ENCODE measurements around the gene GSX2. TPM values are rescaled to one million over a fixed set of nuclear protein-coding genes. Genes with fewer than 3 reads are reported as not detected.

Gene GSX2
- total and polyA plus RNA-seq, 2 of the 4 experiments (the other 2 are of a cell fraction) = not detected

DNA sequence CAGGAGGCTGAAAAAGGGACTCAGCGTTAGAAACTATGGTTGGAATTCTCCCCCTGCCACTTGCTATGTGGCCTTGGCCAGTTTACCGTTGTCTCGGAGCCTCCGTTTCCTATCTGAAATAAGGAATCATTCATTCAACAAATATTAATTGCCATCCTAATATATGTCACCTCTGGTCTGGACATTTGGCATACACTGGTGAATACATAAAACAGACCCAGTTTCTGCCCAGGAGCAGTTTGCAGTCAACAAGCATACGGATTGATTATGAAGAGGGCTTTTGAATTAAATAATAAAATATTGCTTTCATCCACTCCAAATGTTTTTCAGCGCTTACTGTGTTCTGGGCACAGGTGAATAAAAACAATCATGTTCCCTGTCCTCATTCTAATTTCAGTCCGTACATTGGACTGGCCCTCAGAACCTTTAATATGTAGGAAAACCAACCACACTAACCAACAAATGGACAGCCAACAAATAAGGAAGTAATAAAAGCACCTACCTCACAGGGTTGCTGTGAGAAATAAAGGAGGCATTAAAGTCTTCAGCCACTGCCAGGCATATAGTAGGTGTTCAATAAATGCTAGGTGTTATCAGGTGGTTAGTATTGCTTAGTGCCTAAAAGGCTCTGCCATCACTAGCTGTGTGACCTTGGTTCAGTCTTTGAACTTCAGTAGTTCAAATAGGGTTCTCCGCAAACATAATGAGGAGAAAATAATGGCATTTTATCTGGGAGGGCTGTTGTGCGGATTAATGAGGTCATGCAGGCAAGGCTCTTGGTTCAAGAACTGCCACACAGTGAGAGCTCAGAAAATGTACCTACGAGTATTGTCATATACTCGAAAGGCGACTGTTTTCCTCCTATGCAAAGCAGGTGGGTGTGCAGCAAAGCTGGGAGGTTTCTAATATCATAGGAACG is 7.3 kb upstream of the GSX2 start:
- WGBS, 2 experiments (ENCODE audit: extremely low coverage in 2 of 2, insufficient read length in 1 of 2) = 80% methylated on average over 1 of the region's 13 CpGs; no CpG with 5 or more reads in 1 of the 2 experiments
- Histone ChIP-seq H3K14ac (replicated peaks; ENCODE audit: low read depth, low read length) (0 out of 2 replicates have a peak overlapping the region, but pooled peaks have one; percentile 3), H3K4ac (ENCODE audit: low read depth, low read length) (no peak overlapping the region), H3K4me3 (ENCODE audit: insufficient read depth, low read depth, low read length) (peak overlapping the region; percentile 49), H2BK120ac (ENCODE audit: low read depth, low read length) (peak overlapping the region; percentile 9; the same call in 1 of the 2 replicates), H2AFZ (replicated peaks; ENCODE audit: low read length, poor library complexity) (peak overlapping the region; percentile 94), H3K23ac (ENCODE audit: low read depth, low read length) (0 out of 2 replicates have a peak overlapping the region, but pooled peaks have one; percentile 44), H3K36me3 (ENCODE audit: control insufficient read depth, insufficient read depth, low read length) (no peaks in the 10 kb centered on the region), H3K27me3 (ENCODE audit: control insufficient read depth, insufficient read depth, low read length) (peaks cover 13% of the 10 kb centered on the region), H4K91ac (ENCODE audit: insufficient read depth, low read depth, low read length) (no peak overlapping the region), H2BK20ac (ENCODE audit: low read depth, low read length) (no peak overlapping the region), H3K9ac (ENCODE audit: low read depth, low read length) (0 out of 2 replicates have a peak overlapping the region, but pooled peaks have one; percentile 31), H3K56ac (ENCODE audit: extremely low read depth, insufficient read depth, low read length) (no peak overlapping the region), H4K8ac (ENCODE audit: low read depth in 2 of 2, low read length in 2 of 2) (peak overlapping the region in 1 of 2 experiments; percentile 96; a peak in 1 of 4 replicates), H2BK15ac (ENCODE audit: low read depth, low read length) (no peak overlapping the region), H2BK5ac (ENCODE audit: low read depth, low read length, poor library complexity, severe bottlenecking) (no peak overlapping the region), H3K9me1 (ENCODE audit: insufficient read depth, low read length) (peaks cover 11% of the 10 kb centered on the region; the same call in 1 of the 2 replicates), H3K27ac (ENCODE audit: insufficient read depth, low read length) (no peak overlapping the region; the same call in 1 of the 2 replicates), H3K79me1 (ENCODE audit: low read depth in 1 of 2, low read length in 2 of 2) (peaks cover 0 to 6% of the 10 kb centered on the region in 2 experiments; a peak in 1 of 4 replicates), H3K9me3 (ENCODE audit: control insufficient read depth, insufficient read depth, low read length) (no peaks in the 10 kb centered on the region), H2AK9ac (replicated peaks; ENCODE audit: low read depth, low read length, poor library complexity) (peak overlapping the region; percentile 45), H3K4me2 (ENCODE audit: low read depth, low read length) (peak overlapping the region; percentile 98), H2AK5ac (ENCODE audit: low read depth, low read length) (no peak overlapping the region), H3K18ac (ENCODE audit: low read depth, low read length) (no peak overlapping the region), H3K4me1 (ENCODE audit: control insufficient read depth, insufficient read depth, low read length) (no peaks in the 10 kb centered on the region), H4K20me1 (ENCODE audit: insufficient read depth, low read length) (no peaks in the 10 kb centered on the region), H4K5ac (ENCODE audit: low read depth, low read length) (no peak overlapping the region)
- BruUV-seq (replicated peaks) = no TSS peak
- intact Hi-C loops (cut with micrococcal nuclease) (no loop called here), in situ Hi-C loops (cut with MboI; ENCODE audit: low sequenced_read_pairs) (no loop called here), dilution Hi-C loops (cut with HindIII; ENCODE audit: low sequenced_read_pairs, unreplicated experiment) (no loop called here)
- ChIA-PET CTCF (interaction anchor here (0.7 kb wide), 1 partner anchor 835 kb away, joined by 3 read pairs; no protein-coding TSS in a partner anchor), POLR2A (ENCODE audit: unreplicated experiment) (no interaction called here)
- no peak for ATAC-seq (ENCODE audit: low read depth)
- no peak for DNase-seq
- TF ChIP-seq BHLHE40 (IDR thresholded peaks at IDR 0.05; ENCODE audit: low read depth, low read length) (no peak), NFE2L2 (IDR thresholded peaks at IDR 0.05; ENCODE audit: low read depth, low read length) (no peak), CEBPB (IDR thresholded peaks at IDR 0.05; ENCODE audit: low read depth, low read length) (no peak), FOS (IDR thresholded peaks at IDR 0.05; ENCODE audit: low read depth, low read length) (no peak), RAD21 (IDR thresholded peaks at IDR 0.05; ENCODE audit: low read length) (no peak), RCOR1 (IDR thresholded peaks at IDR 0.05; ENCODE audit: insufficient replicate concordance, low read length) (no peak), RFX5 (IDR thresholded peaks at IDR 0.05; ENCODE audit: low read depth, low read length) (no peak), MAZ (IDR thresholded peaks at IDR 0.05; ENCODE audit: borderline replicate concordance, low read depth, low read length) (no peak), CHD1 (IDR thresholded peaks at IDR 0.05; ENCODE audit: low read depth, low read length) (no peak), POLR2A (IDR thresholded peaks at IDR 0.05; ENCODE audit: low read depth, low read length) (no peak), CTCF (conservative IDR thresholded peaks at IDR 0.05; ENCODE audit: low read depth, low read length) (no peak), MAFK (IDR thresholded peaks at IDR 0.05; ENCODE audit: low read depth, low read length) (no peak)
- TF ChIP-seq, protein P1, sequence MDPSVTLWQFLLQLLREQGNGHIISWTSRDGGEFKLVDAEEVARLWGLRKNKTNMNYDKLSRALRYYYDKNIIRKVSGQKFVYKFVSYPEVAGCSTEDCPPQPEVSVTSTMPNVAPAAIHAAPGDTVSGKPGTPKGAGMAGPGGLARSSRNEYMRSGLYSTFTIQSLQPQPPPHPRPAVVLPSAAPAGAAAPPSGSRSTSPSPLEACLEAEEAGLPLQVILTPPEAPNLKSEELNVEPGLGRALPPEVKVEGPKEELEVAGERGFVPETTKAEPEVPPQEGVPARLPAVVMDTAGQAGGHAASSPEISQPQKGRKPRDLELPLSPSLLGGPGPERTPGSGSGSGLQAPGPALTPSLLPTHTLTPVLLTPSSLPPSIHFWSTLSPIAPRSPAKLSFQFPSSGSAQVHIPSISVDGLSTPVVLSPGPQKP (IDR thresholded peaks at IDR 0.05; ENCODE audit: borderline replicate concordance, low read depth, low read length) = no peak
- TF ChIP-seq, protein P2, sequence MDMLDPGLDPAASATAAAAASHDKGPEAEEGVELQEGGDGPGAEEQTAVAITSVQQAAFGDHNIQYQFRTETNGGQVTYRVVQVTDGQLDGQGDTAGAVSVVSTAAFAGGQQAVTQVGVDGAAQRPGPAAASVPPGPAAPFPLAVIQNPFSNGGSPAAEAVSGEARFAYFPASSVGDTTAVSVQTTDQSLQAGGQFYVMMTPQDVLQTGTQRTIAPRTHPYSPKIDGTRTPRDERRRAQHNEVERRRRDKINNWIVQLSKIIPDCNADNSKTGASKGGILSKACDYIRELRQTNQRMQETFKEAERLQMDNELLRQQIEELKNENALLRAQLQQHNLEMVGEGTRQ (IDR thresholded peaks at IDR 0.05; ENCODE audit: low read depth, low read length) = no peak

Data from IMR-90 (cell line).